ENCODE data around the gene HOXC5.

The HOXC5 gene

GRCh38 chr12:54032627-54033100 is at the start of gene HOXC5:
Gene HOXC5, plus strand, starts transcription at chr12:54033050. Its CDS starts 73 bp downstream, at chr12:54033123.
- peak; percentile 77 for DNase-seq

- no peak for DNase-seq
These were observed 49.3 kb upstream of the HOXC5 start for GRCh38 chr12:53983568-53983949.

GRCh38 chr12:53983950-53984572 is 48.8 kb upstream of the HOXC5 start:
- no peak for DNase-seq

- DNase-seq, result peak; percentile 95
These were observed 47.8 kb upstream of the HOXC5 start, which contains the start of gene HOXC10 for GRCh38 chr12:53984901-53985691. Gene HOXC10, plus strand, starts transcription at chr12:53985146. Its CDS starts 114 bp downstream, at chr12:53985260.

- DNase-seq, result no peak
These were observed 47.2 kb upstream of the HOXC5 start for GRCh38 chr12:53985692-53985993.

GRCh38 chr12:53985994-53986685 is 46.7 kb upstream of the HOXC5 start:
- no peak for DNase-seq

- no peak for DNase-seq
These were observed 46.0 kb upstream of the HOXC5 start for GRCh38 chr12:53986686-53987483.

GRCh38 chr12:53987787-53988230 is 45.0 kb upstream of the HOXC5 start:
- no peak for DNase-seq

- DNase-seq, result no peak
These were observed 44.2 kb upstream of the HOXC5 start for GRCh38 chr12:53988541-53989226.

- DNase-seq, result peak; percentile 50
These were observed 43.4 kb upstream of the HOXC5 start for GRCh38 chr12:53989227-53990113.

GRCh38 chr12:53990311-53991076 is 42.4 kb upstream of the HOXC5 start:
- no peak for DNase-seq

GRCh38 chr12:53991077-53991460 is 41.8 kb upstream of the HOXC5 start:
- no peak for DNase-seq

GRCh38 chr12:53992377-53992889 is 40.4 kb upstream of the HOXC5 start:
- no peak for DNase-seq

GRCh38 chr12:53993162-53994008 is 39.5 kb upstream of the HOXC5 start:
- no peak for DNase-seq

GRCh38 chr12:53994009-53994263 is 38.9 kb upstream of the HOXC5 start:
- no peak for DNase-seq

GRCh38 chr12:53994264-53995001 is 38.4 kb upstream of the HOXC5 start:
- no peak for DNase-seq

- DNase-seq, result peak; percentile 34
These were observed 37.9 kb upstream of the HOXC5 start for GRCh38 chr12:53995002-53995377.

- peak; percentile 32 for DNase-seq
These were observed 37.2 kb upstream of the HOXC5 start for GRCh38 chr12:53995378-53996239.
